ENCODE results near the gene ABCF2. TPM values are rescaled to one million over a fixed set of nuclear protein-coding genes. Genes with fewer than 3 reads are reported as not detected.

ABCF2 gene
- total RNA-seq, 2 experiments from 2014 or later, result 41.1 to 41.2 TPM

- CTCF ChIA-PET, result interaction anchor here (0.9 to 3.8 kb wide), 32 partner anchors 7 to 164 kb away, joined by 3 to 62 read pairs (median 4); partner anchors contain the start of genes ABCF2, CHPF2, FASTK and NUB1
- DNase-seq, result no peak
- POLR2A ChIA-PET, result interaction anchor here (0.6 to 2.9 kb wide), 2 partner anchors 12 to 18 kb away, joined by 3 to 19 read pairs; partner anchors contain the start of genes ABCF2 and CHPF2
- Mint-ChIP-seq H3K9me3 (no peaks in the 10 kb centered on the region), H3K36me3 (peaks cover 4% of the 10 kb centered on the region), H3K4me1 (ENCODE audit: low read depth) (peaks cover 38% of the 10 kb centered on the region), H3K27ac (no peak overlapping the region), H3K27me3 (peaks cover 32% of the 10 kb centered on the region), H3K4me3 (peak overlapping the region; percentile 32)
- intact Hi-C loops (cut with micrococcal nuclease), result loop anchor here (1.0 to 2.0 kb wide), 6 partner anchors 12 to 120 kb away; partner anchors contain the start of gene ABCF2
These were observed 17.9 kb upstream of the ABCF2 start for GRCh38 chr7:151244841-151245346.

GRCh38 chr7:151244196-151244840, 17.3 kb upstream of the ABCF2 start:
- Mint-ChIP-seq H3K27me3 (peaks cover 27% of the 10 kb centered on the region), H3K4me3 (peak overlapping the region; percentile 38), H3K9me3 (no peaks in the 10 kb centered on the region), H3K36me3 (peaks cover 5% of the 10 kb centered on the region), H3K4me1 (ENCODE audit: low read depth) (peaks cover 37% of the 10 kb centered on the region), H3K27ac (no peak overlapping the region)
- peak; percentile 78 for DNase-seq
- CTCF ChIA-PET, result interaction anchor here (0.6 to 3.8 kb wide), 37 partner anchors 8 to 186 kb away, joined by 3 to 62 read pairs (median 4); partner anchors contain the start of genes ABCF2, CHPF2, FASTK and NUB1
- intact Hi-C loops (cut with micrococcal nuclease), result loop anchor here (1.0 to 2.0 kb wide), 5 partner anchors 11 to 120 kb away; partner anchors contain the start of gene ABCF2
- POLR2A ChIA-PET, result interaction anchor here (0.6 to 2.9 kb wide), 3 partner anchors 11 to 17 kb away, joined by 3 to 19 read pairs (median 3); partner anchors contain the start of genes ABCF2 and CHPF2

GRCh38 chr7:151243408-151244195, 16.6 kb upstream of the ABCF2 start:
- DNase-seq, result peak; percentile 45
- Mint-ChIP-seq H3K9me3 (no peaks in the 10 kb centered on the region), H3K4me3 (peak overlapping the region; percentile 38), H3K27ac (no peak overlapping the region), H3K4me1 (ENCODE audit: low read depth) (peaks cover 35% of the 10 kb centered on the region), H3K36me3 (peaks cover 7% of the 10 kb centered on the region), H3K27me3 (peaks cover 25% of the 10 kb centered on the region)
- POLR2A ChIA-PET, result interaction anchor here (0.6 to 2.9 kb wide), 3 partner anchors 10 to 16 kb away, joined by 3 to 19 read pairs (median 5); partner anchors contain the start of genes ABCF2 and CHPF2
- intact Hi-C loops (cut with micrococcal nuclease), result loop anchor here (1.0 to 2.0 kb wide), 5 partner anchors 10 to 119 kb away; partner anchors contain the start of gene ABCF2
- CTCF ChIA-PET, result interaction anchor here (0.5 to 3.8 kb wide), 41 partner anchors 9 to 186 kb away, joined by 3 to 62 read pairs (median 4); partner anchors contain the start of genes ABCF2, CHPF2, FASTK and GBX1

GRCh38 chr7:151243045-151243349, 16.0 kb upstream of the ABCF2 start:
- ChIA-PET POLR2A (interaction anchor here (0.8 to 2.9 kb wide), 3 partner anchors 10 to 227 kb away, joined by 3 to 19 read pairs (median 5); partner anchors contain the start of gene CHPF2), CTCF (interaction anchor here (0.5 to 3.8 kb wide), 11 partner anchors 9 to 133 kb away, joined by 3 to 62 read pairs (median 8); partner anchors contain the start of genes ABCF2, CHPF2 and GBX1)
- Mint-ChIP-seq H3K4me3 (peak overlapping the region; percentile 38), H3K4me1 (ENCODE audit: low read depth) (peaks cover 32% of the 10 kb centered on the region), H3K27me3 (peaks cover 22% of the 10 kb centered on the region), H3K27ac (no peak overlapping the region), H3K36me3 (peaks cover 7% of the 10 kb centered on the region), H3K9me3 (no peaks in the 10 kb centered on the region)
- intact Hi-C loops (cut with micrococcal nuclease), result no loop called here
- no peak for DNase-seq

- peaks cover 7% of the 10 kb centered on the region for H3K36me3 Mint-ChIP-seq
- ChIA-PET CTCF (interaction anchor here (1.1 to 3.8 kb wide), 7 partner anchors 9 to 75 kb away, joined by 3 to 62 read pairs (median 20); partner anchors contain the start of genes ABCF2, CHPF2 and GBX1), POLR2A (interaction anchor here (0.8 to 2.9 kb wide), 3 partner anchors 9 to 227 kb away, joined by 3 to 19 read pairs (median 5); partner anchors contain the start of gene CHPF2)
- peaks cover 28% of the 10 kb centered on the region for H3K4me1 Mint-ChIP-seq (ENCODE audit: low read depth)
- H3K27ac Mint-ChIP-seq, result no peak overlapping the region
- no peak for DNase-seq
- H3K27me3 Mint-ChIP-seq, result peaks cover 17% of the 10 kb centered on the region
- no peak overlapping the region for H3K4me3 Mint-ChIP-seq
- no peaks in the 10 kb centered on the region for H3K9me3 Mint-ChIP-seq
- intact Hi-C loops (cut with micrococcal nuclease), result no loop called here
These were observed 15.4 kb upstream of the ABCF2 start for GRCh38 chr7:151242159-151243044.

- ChIA-PET CTCF (interaction anchor here (3.8 kb wide), 1 partner anchor 15 kb away, joined by 62 read pairs; the partner anchor contains the start of gene ABCF2), POLR2A (no interaction called here)
- Mint-ChIP-seq H3K4me1 (ENCODE audit: low read depth) (peaks cover 28% of the 10 kb centered on the region), H3K36me3 (peaks cover 11% of the 10 kb centered on the region), H3K27me3 (peaks cover 12% of the 10 kb centered on the region), H3K27ac (no peak overlapping the region), H3K9me3 (no peaks in the 10 kb centered on the region), H3K4me3 (no peak overlapping the region)
- no peak for DNase-seq
- intact Hi-C loops (cut with micrococcal nuclease), result no loop called here
These were observed 14.7 kb upstream of the ABCF2 start for GRCh38 chr7:151241755-151242096.

- POLR2A ChIA-PET, result no interaction called here
- Mint-ChIP-seq H3K36me3 (peaks cover 17% of the 10 kb centered on the region), H3K27me3 (peaks cover 7% of the 10 kb centered on the region), H3K4me1 (ENCODE audit: low read depth) (peaks cover 27% of the 10 kb centered on the region), H3K27ac (no peak overlapping the region), H3K4me3 (no peak overlapping the region), H3K9me3 (no peaks in the 10 kb centered on the region)
- CTCF ChIA-PET, result interaction anchor here (1.3 to 3.8 kb wide), 2 partner anchors 15 to 69 kb away, joined by 3 to 62 read pairs; partner anchors contain the start of gene ABCF2
- intact Hi-C loops (cut with micrococcal nuclease), result no loop called here
- DNase-seq, result no peak
These were observed 14.1 kb upstream of the ABCF2 start for GRCh38 chr7:151240942-151241754.

- ChIA-PET POLR2A (no interaction called here), CTCF (interaction anchor here (1.3 kb wide), 1 partner anchor 69 kb away, joined by 3 read pairs; no protein-coding TSS in a partner anchor)
- H3K27ac Mint-ChIP-seq, result no peak overlapping the region
- DNase-seq, result no peak
- peaks cover 22% of the 10 kb centered on the region for H3K4me1 Mint-ChIP-seq (ENCODE audit: low read depth)
- intact Hi-C loops (cut with micrococcal nuclease), result no loop called here
- H3K27me3 Mint-ChIP-seq, result peaks cover 4% of the 10 kb centered on the region
- H3K9me3 Mint-ChIP-seq, result no peaks in the 10 kb centered on the region
- H3K36me3 Mint-ChIP-seq, result peaks cover 17% of the 10 kb centered on the region
- no peak overlapping the region for H3K4me3 Mint-ChIP-seq
These were observed 13.5 kb upstream of the ABCF2 start for GRCh38 chr7:151240536-151240935.

GRCh38 chr7:151239837-151240459, 12.9 kb upstream of the ABCF2 start:
- intact Hi-C loops (cut with micrococcal nuclease), result no loop called here
- peaks cover 20% of the 10 kb centered on the region for H3K36me3 Mint-ChIP-seq
- DNase-seq, result no peak
- CTCF ChIA-PET, result interaction anchor here (1.3 kb wide), 1 partner anchor 68 kb away, joined by 3 read pairs; no protein-coding TSS in a partner anchor
- POLR2A ChIA-PET, result no interaction called here
- H3K4me1 Mint-ChIP-seq (ENCODE audit: low read depth), result peaks cover 24% of the 10 kb centered on the region
- H3K27ac Mint-ChIP-seq, result no peak overlapping the region
- peaks cover 4% of the 10 kb centered on the region for H3K27me3 Mint-ChIP-seq
- no peaks in the 10 kb centered on the region for H3K9me3 Mint-ChIP-seq
- no peak overlapping the region for H3K4me3 Mint-ChIP-seq
